Measurements from ENCODE around the gene DOCK2. TPM values are rescaled to one million over a fixed set of nuclear protein-coding genes. Genes with fewer than 3 reads are reported as not detected.

The DOCK2 gene
- total and polyA plus RNA-seq, 2 donors (not counting 3 experiments of a cell fraction or from before 2014, with no cell fraction given), result 0.62 to 4.8 TPM

DNA sequence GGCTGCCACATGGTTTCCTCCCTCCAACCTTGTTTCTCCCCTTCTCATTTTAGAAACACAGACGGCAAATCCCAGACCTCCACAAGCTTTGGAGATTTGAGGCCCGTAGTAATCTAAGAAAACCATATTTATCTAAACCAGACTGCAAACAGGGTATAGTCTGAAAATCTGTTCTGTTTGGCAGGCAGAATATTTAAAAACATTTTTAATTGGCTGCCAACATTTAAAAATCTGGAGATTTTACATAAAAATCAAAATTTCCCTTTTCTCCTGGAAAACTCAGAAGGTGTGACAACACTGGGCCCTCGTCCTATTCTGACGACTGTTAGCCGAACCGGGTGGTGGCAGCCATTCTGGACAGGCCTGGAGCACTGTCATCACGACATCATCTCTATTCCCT is 401.2 kb downstream of the DOCK2 start:
- Histone ChIP-seq H3K9me1 (replicated peaks; ENCODE audit: control insufficient read depth, extremely low read depth, insufficient read depth, low read length) (no peaks in the 10 kb centered on the region), H3K27ac (ENCODE audit: insufficient read depth, low read depth, low read length) (no peak overlapping the region), H2AFZ (ENCODE audit: low read depth, low read length) (no peak overlapping the region), H3K36me3 (ENCODE audit: control insufficient read depth in 2 of 2, extremely low read depth in 1 of 2, insufficient read depth in 2 of 2, low read length in 2 of 2) (no peaks in the 10 kb centered on the region), H3K27me3 (ENCODE audit: control insufficient read depth in 2 of 2, insufficient read depth in 2 of 2, low read length in 2 of 2) (peaks cover 0 to 7% of the 10 kb centered on the region in 2 experiments), H3K4me2 (ENCODE audit: insufficient read depth, low read length) (no peak overlapping the region), H3K9ac (replicated peaks; ENCODE audit: extremely low read depth, insufficient read depth, low read length) (no peak overlapping the region), H3K4me3 (replicated peaks in 1 of 3; ENCODE audit: insufficient read depth in 1 of 3, low read depth in 1 of 3, low read length in 3 of 3) (no peak overlapping the region), H3K9me3 (replicated peaks; ENCODE audit: control insufficient read depth, insufficient read depth, low read length) (no peaks in the 10 kb centered on the region), H3K4me1 (ENCODE audit: control insufficient read depth, extremely low read depth, insufficient read depth, low read length) (no peaks in the 10 kb centered on the region), H4K20me1 (replicated peaks; ENCODE audit: control insufficient read depth, extremely low read depth, insufficient read depth, low read length) (no peaks in the 10 kb centered on the region), H3K79me2 (ENCODE audit: control insufficient read depth, insufficient read depth, low read length) (no peaks in the 10 kb centered on the region)
- intact Hi-C loops (cut with micrococcal nuclease) (no loop called here), dilution Hi-C loops (cut with MboI; ENCODE audit: extremely low pct_ligation_motif_present, low sequenced_read_pairs) (no loop called here)
- ChIA-PET CTCF (interaction anchor here (1.6 kb wide), 1 partner anchor 22 kb away, joined by 3 read pairs; no protein-coding TSS in a partner anchor), POLR2A (no interaction called here)
- no peak for TF ChIP-seq FOS (IDR thresholded peaks at IDR 0.05; ENCODE audit: borderline replicate concordance, insufficient read depth, low read length)
- DNase-seq (ENCODE audit: low read depth, low spot score) (no peak), FAIRE-seq (no peak)
- BruUV-seq (replicated peaks), result no TSS peak

DNA sequence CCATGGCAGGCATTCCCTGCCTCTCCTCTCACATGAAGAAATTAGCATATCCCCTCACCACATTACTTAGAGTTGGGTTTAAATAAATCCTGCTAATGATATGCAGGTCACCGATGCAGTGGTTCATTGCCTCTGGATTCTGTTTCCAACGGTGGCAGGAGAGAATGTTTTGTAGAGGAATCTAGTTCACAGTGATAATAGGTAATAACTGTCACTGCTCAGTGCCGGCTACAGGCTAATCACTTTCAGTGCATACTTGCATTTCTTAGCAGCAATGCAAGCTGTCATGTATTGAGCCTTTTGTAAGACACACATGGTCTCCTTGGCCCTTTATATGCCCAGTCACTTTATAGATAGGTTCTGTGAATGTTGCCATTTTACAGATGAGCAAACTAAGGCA is 402.8 kb downstream of the DOCK2 start:
- Histone ChIP-seq H3K9me1 (replicated peaks; ENCODE audit: control insufficient read depth, extremely low read depth, insufficient read depth, low read length) (no peaks in the 10 kb centered on the region), H3K9ac (replicated peaks; ENCODE audit: extremely low read depth, insufficient read depth, low read length) (no peak overlapping the region), H3K4me2 (ENCODE audit: insufficient read depth, low read length) (no peak overlapping the region), H3K9me3 (replicated peaks; ENCODE audit: control insufficient read depth, insufficient read depth, low read length) (no peaks in the 10 kb centered on the region), H4K20me1 (replicated peaks; ENCODE audit: control insufficient read depth, extremely low read depth, insufficient read depth, low read length) (no peaks in the 10 kb centered on the region), H2AFZ (ENCODE audit: low read depth, low read length) (no peak overlapping the region), H3K27me3 (ENCODE audit: control insufficient read depth in 2 of 2, insufficient read depth in 2 of 2, low read length in 2 of 2) (peaks cover 0 to 9% of the 10 kb centered on the region in 2 experiments), H3K4me1 (ENCODE audit: control insufficient read depth, extremely low read depth, insufficient read depth, low read length) (no peaks in the 10 kb centered on the region), H3K27ac (ENCODE audit: insufficient read depth, low read depth, low read length) (no peak overlapping the region), H3K79me2 (ENCODE audit: control insufficient read depth, insufficient read depth, low read length) (no peaks in the 10 kb centered on the region), H3K36me3 (ENCODE audit: control insufficient read depth in 2 of 2, extremely low read depth in 1 of 2, insufficient read depth in 2 of 2, low read length in 2 of 2) (no peaks in the 10 kb centered on the region), H3K4me3 (replicated peaks in 1 of 3; ENCODE audit: insufficient read depth in 1 of 3, low read depth in 1 of 3, low read length in 3 of 3) (no peak overlapping the region)
- intact Hi-C loops (cut with micrococcal nuclease) (no loop called here), dilution Hi-C loops (cut with MboI; ENCODE audit: extremely low pct_ligation_motif_present, low sequenced_read_pairs) (no loop called here)
- no peak for DNase-seq (ENCODE audit: low read depth, low spot score)
- FAIRE-seq, result no peak
- no TSS peak for BruUV-seq (replicated peaks)
- TF ChIP-seq JUN (IDR thresholded peaks at IDR 0.05; ENCODE audit: borderline replicate concordance, insufficient read depth, insufficient read length, low read depth) (no peak), POLR2AphosphoS5 (IDR thresholded peaks at IDR 0.05; ENCODE audit: insufficient read depth, low read depth, low read length) (no peak), FOS (IDR thresholded peaks at IDR 0.05; ENCODE audit: borderline replicate concordance, insufficient read depth, low read length) (no peak), POLR2A (IDR thresholded peaks at IDR 0.05; ENCODE audit: low read depth, low read length) (no peak), GATA2 (IDR thresholded peaks at IDR 0.05; ENCODE audit: insufficient read depth, insufficient read length, low read depth, low read length) (no peak), MYC (IDR thresholded peaks at IDR 0.05; ENCODE audit: low read depth, low read length) (no peak), EZH2 (IDR thresholded peaks at IDR 0.05; ENCODE audit: borderline replicate concordance, low read depth, low read length, severe bottlenecking) (no peak)
- TF ChIP-seq, protein P1, sequence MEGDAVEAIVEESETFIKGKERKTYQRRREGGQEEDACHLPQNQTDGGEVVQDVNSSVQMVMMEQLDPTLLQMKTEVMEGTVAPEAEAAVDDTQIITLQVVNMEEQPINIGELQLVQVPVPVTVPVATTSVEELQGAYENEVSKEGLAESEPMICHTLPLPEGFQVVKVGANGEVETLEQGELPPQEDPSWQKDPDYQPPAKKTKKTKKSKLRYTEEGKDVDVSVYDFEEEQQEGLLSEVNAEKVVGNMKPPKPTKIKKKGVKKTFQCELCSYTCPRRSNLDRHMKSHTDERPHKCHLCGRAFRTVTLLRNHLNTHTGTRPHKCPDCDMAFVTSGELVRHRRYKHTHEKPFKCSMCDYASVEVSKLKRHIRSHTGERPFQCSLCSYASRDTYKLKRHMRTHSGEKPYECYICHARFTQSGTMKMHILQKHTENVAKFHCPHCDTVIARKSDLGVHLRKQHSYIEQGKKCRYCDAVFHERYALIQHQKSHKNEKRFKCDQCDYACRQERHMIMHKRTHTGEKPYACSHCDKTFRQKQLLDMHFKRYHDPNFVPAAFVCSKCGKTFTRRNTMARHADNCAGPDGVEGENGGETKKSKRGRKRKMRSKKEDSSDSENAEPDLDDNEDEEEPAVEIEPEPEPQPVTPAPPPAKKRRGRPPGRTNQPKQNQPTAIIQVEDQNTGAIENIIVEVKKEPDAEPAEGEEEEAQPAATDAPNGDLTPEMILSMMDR (IDR thresholded peaks at IDR 0.05; ENCODE audit: extremely low read depth in 1 of 2, insufficient read depth in 1 of 2, low read depth in 1 of 2, low read length in 2 of 2), result no peak
- TF ChIP-seq, protein P2, sequence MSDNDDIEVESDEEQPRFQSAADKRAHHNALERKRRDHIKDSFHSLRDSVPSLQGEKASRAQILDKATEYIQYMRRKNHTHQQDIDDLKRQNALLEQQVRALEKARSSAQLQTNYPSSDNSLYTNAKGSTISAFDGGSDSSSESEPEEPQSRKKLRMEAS (IDR thresholded peaks at IDR 0.05; ENCODE audit: insufficient read depth, insufficient read length), result no peak
- ChIA-PET POLR2A (no interaction called here), CTCF (no interaction called here)
